ENCODE measurements around the gene RSPO4. TPM values are rescaled to one million over a fixed set of nuclear protein-coding genes. Genes with fewer than 3 reads are reported as not detected.

The RSPO4 gene
- total RNA-seq, 2 experiments from 2014 or later = not detected

- ChIA-PET CTCF (no interaction called here), POLR2A (no interaction called here)
Observed at GRCh38 chr20:916125-916799, 85.8 kb downstream of the RSPO4 start, which contains the start of gene ANGPT4. Gene ANGPT4, minus strand, starts transcription at chr20:916334. Its CDS starts 120 bp downstream, at chr20:916214.

- ChIA-PET POLR2A (no interaction called here), CTCF (interaction anchor here (0.5 kb wide), 1 partner anchor 8 kb away, joined by 3 read pairs; no protein-coding TSS in a partner anchor)
Observed at GRCh38 chr20:914727-915498, 87.2 kb downstream of the RSPO4 start.

- ChIA-PET CTCF (no interaction called here), POLR2A (no interaction called here)
Observed at GRCh38 chr20:913306-913849, 88.7 kb downstream of the RSPO4 start.

GRCh38 chr20:911882-912600 is 90.1 kb downstream of the RSPO4 start:
- CTCF ChIA-PET = no interaction called here
- POLR2A ChIA-PET = no interaction called here

GRCh38 chr20:910870-911770 is 91.0 kb downstream of the RSPO4 start:
- POLR2A ChIA-PET = no interaction called here
- CTCF ChIA-PET = no interaction called here

GRCh38 chr20:910132-910869 is 91.8 kb downstream of the RSPO4 start:
- POLR2A ChIA-PET = no interaction called here
- CTCF ChIA-PET = no interaction called here

- POLR2A ChIA-PET = no interaction called here
- CTCF ChIA-PET = no interaction called here
Observed at GRCh38 chr20:909641-910040, 92.5 kb downstream of the RSPO4 start.

Other genes with a start within 250 kb of the RSPO4 start
- gene SLC52A3, start 233.8 kb downstream of the RSPO4 start, total RNA-seq = not detected
- 10 to 100 TPM; 13.2 to 14.1 TPM for gene FAM110A, start 168.6 kb downstream of the RSPO4 start, total RNA-seq
- gene ANGPT4, start 86.0 kb downstream of the RSPO4 start, total RNA-seq = not detected
- gene PSMF1, start 116.3 kb upstream of the RSPO4 start, total RNA-seq = 100 to 1,000 TPM; 174 to 178 TPM
- gene TMEM74B, start 182.7 kb upstream of the RSPO4 start, total RNA-seq = under 1 TPM; 0.23 to 0.40 TPM
- not detected for gene C20orf202, start 201.1 kb upstream of the RSPO4 start, total RNA-seq
- gene RAD21L1, start 223.7 kb upstream of the RSPO4 start, total RNA-seq = not detected

Data from activated CD8-positive, alpha-beta memory T cell treated with anti-CD3 and anti-CD28 coated beads for 36 hours (primary cell).